ENCODE measurements around the gene RNF115.

Gene RNF115

GRCh38 chr1:145858238-145858900 is 34.5 kb upstream of the RNF115 start:
- H3K4me2 ChIP-seq, result peak overlapping the region; percentile 70 to 88 (median 83)
- TF ChIP-seq Cebpa-rat (IDR thresholded peaks at IDR 0.05), result no peak
- H3K4me3 ChIP-seq, result peak overlapping the region; percentile 67 to 88 (median 78)
- H3K9ac ChIP-seq, result peak overlapping the region; percentile 67 to 88 (median 81); a peak in 21 of 22 replicates
- no peaks in the 10 kb centered on the region for H3K27me3 ChIP-seq
- peaks cover 9 to 29% (median 26%) of the 10 kb centered on the region in 10 experiments for H3K4me1 ChIP-seq
- H3K27ac ChIP-seq, result peak overlapping the region; percentile 40 to 85 (median 79); a peak in 21 of 22 replicates
- H4K20me1 ChIP-seq, result peaks cover 0 to 6% (median 0%) of the 10 kb centered on the region in 11 experiments; a peak in 2 of 22 replicates
- H3K9me3 ChIP-seq (replicated peaks in 1 of 11), result no peaks in the 10 kb centered on the region
- peaks cover 33 to 40% (median 36%) of the 10 kb centered on the region in 11 experiments for H3K36me3 ChIP-seq

GRCh38 chr1:145857170-145857569 is 33.3 kb upstream of the RNF115 start:
- Histone ChIP-seq H3K27me3 (no peaks in the 10 kb centered on the region), H3K4me1 (peaks cover 9 to 29% (median 26%) of the 10 kb centered on the region in 10 experiments), H3K4me2 (peak overlapping the region in 10 of 11 experiments; percentile 68 to 87 (median 80); a peak in 16 of 22 replicates), H3K9ac (peak overlapping the region in 1 of 11 experiments; percentile 8; a peak in 1 of 22 replicates), H4K20me1 (peaks cover 0 to 6% (median 0%) of the 10 kb centered on the region in 11 experiments; a peak in 2 of 22 replicates), H3K27ac (no peak overlapping the region), H3K36me3 (peaks cover 42 to 51% (median 47%) of the 10 kb centered on the region in 11 experiments), H3K4me3 (no peak overlapping the region; a peak in 1 of 20 replicates), H3K9me3 (replicated peaks in 1 of 11) (no peaks in the 10 kb centered on the region)
- TF ChIP-seq Cebpa-rat (IDR thresholded peaks at IDR 0.05), result no peak

- Histone ChIP-seq H3K9ac (no peak overlapping the region), H3K4me3 (no peak overlapping the region), H3K4me2 (no peak overlapping the region), H3K36me3 (peaks cover 59 to 68% (median 63%) of the 10 kb centered on the region in 11 experiments), H3K27me3 (no peaks in the 10 kb centered on the region), H3K27ac (no peak overlapping the region), H3K9me3 (replicated peaks in 1 of 11) (no peaks in the 10 kb centered on the region), H4K20me1 (peaks cover 0 to 6% (median 0%) of the 10 kb centered on the region in 11 experiments; a peak in 2 of 22 replicates), H3K4me1 (peaks cover 9 to 23% (median 21%) of the 10 kb centered on the region in 10 experiments)
- no peak for TF ChIP-seq Cebpa-rat (IDR thresholded peaks at IDR 0.05)
These were observed 31.6 kb upstream of the RNF115 start for GRCh38 chr1:145855426-145855948.

- no peak overlapping the region for H3K4me2 ChIP-seq
- no peaks in the 10 kb centered on the region for H3K9me3 ChIP-seq (replicated peaks in 1 of 11)
- no peak for TF ChIP-seq Cebpa-rat (IDR thresholded peaks at IDR 0.05)
- H3K4me1 ChIP-seq, result peaks cover 13 to 21% (median 19%) of the 10 kb centered on the region in 10 experiments
- H4K20me1 ChIP-seq, result peaks cover 0 to 16% (median 4%) of the 10 kb centered on the region in 11 experiments; a peak in 8 of 22 replicates
- H3K9ac ChIP-seq, result no peak overlapping the region
- H3K27me3 ChIP-seq, result no peaks in the 10 kb centered on the region
- no peak overlapping the region for H3K27ac ChIP-seq
- H3K36me3 ChIP-seq, result peaks cover 62 to 75% (median 71%) of the 10 kb centered on the region in 11 experiments
- H3K4me3 ChIP-seq, result no peak overlapping the region
These were observed 25.7 kb upstream of the RNF115 start for GRCh38 chr1:145849356-145850160.

- no peaks in the 10 kb centered on the region for H3K9me3 ChIP-seq (replicated peaks in 1 of 11)
- no peak overlapping the region for H3K27ac ChIP-seq
- no peaks in the 10 kb centered on the region for H3K27me3 ChIP-seq
- peaks cover 19 to 36% (median 25%) of the 10 kb centered on the region in 10 experiments for H3K4me1 ChIP-seq
- H3K4me2 ChIP-seq, result no peak overlapping the region
- H3K9ac ChIP-seq, result no peak overlapping the region
- no peak for TF ChIP-seq Cebpa-rat (IDR thresholded peaks at IDR 0.05)
- peaks cover 56 to 70% (median 63%) of the 10 kb centered on the region in 11 experiments for H3K36me3 ChIP-seq
- no peak overlapping the region for H3K4me3 ChIP-seq
- H4K20me1 ChIP-seq, result peaks cover 0 to 21% (median 8%) of the 10 kb centered on the region in 11 experiments; a peak in 8 of 22 replicates
These were observed 23.9 kb upstream of the RNF115 start for GRCh38 chr1:145847827-145848226.

GRCh38 chr1:145846201-145846612 is 22.3 kb upstream of the RNF115 start:
- Histone ChIP-seq H4K20me1 (peaks cover 0 to 24% (median 8%) of the 10 kb centered on the region in 11 experiments; a peak in 9 of 22 replicates), H3K9me3 (replicated peaks in 1 of 11) (no peaks in the 10 kb centered on the region), H3K27ac (peak overlapping the region in 10 of 11 experiments; percentile 61 to 82 (median 72); a peak in 20 of 22 replicates), H3K4me2 (peak overlapping the region; percentile 87 to 100 (median 96)), H3K27me3 (no peaks in the 10 kb centered on the region), H3K9ac (peak overlapping the region; percentile 65 to 85 (median 80)), H3K36me3 (peaks cover 56 to 71% (median 64%) of the 10 kb centered on the region in 11 experiments), H3K4me3 (peak overlapping the region; percentile 59 to 75 (median 63)), H3K4me1 (peaks cover 19 to 36% (median 25%) of the 10 kb centered on the region in 10 experiments)
- no peak for TF ChIP-seq Cebpa-rat (IDR thresholded peaks at IDR 0.05)

- peak within 1 kb of the TSS; percentile 87 to 100 (median 96) for H3K4me2 ChIP-seq
- H3K27me3 ChIP-seq, result no peaks in the 10 kb centered on the region
- H3K36me3 ChIP-seq, result peaks cover 56 to 71% (median 64%) of the 10 kb centered on the region in 11 experiments
- H3K4me1 ChIP-seq, result peaks cover 19 to 36% (median 25%) of the 10 kb centered on the region in 10 experiments
- H3K9me3 ChIP-seq (replicated peaks in 1 of 11), result no peaks in the 10 kb centered on the region
- H3K4me3 ChIP-seq, result peak within 1 kb of the TSS; percentile 59 to 75 (median 63)
- H4K20me1 ChIP-seq, result peaks cover 0 to 25% (median 8%) of the 10 kb centered on the region in 11 experiments; a peak in 9 of 22 replicates
- peak within 1 kb of the TSS; percentile 65 to 85 (median 80) for H3K9ac ChIP-seq
- no peak for TF ChIP-seq Cebpa-rat (IDR thresholded peaks at IDR 0.05)
- H3K27ac ChIP-seq, result peak within 1 kb of the TSS; percentile 47 to 82 (median 72); a peak in 21 of 22 replicates
These were observed 21.7 kb upstream of the RNF115 start, which contains the start of gene NUDT17 for GRCh38 chr1:145845514-145846161. NUDT17 (plus strand) TSS chr1:145845630; CDS start chr1:145845641, 11 bp downstream.

- peaks cover 0 to 25% (median 8%) of the 10 kb centered on the region in 11 experiments; a peak in 9 of 22 replicates for H4K20me1 ChIP-seq
- TF ChIP-seq Cebpa-rat (IDR thresholded peaks at IDR 0.05), result no peak
- H3K27me3 ChIP-seq, result no peaks in the 10 kb centered on the region
- H3K4me3 ChIP-seq, result peak overlapping the region; percentile 59 to 75 (median 63)
- peaks cover 56 to 71% (median 64%) of the 10 kb centered on the region in 11 experiments for H3K36me3 ChIP-seq
- H3K4me2 ChIP-seq, result peak overlapping the region; percentile 87 to 100 (median 96)
- H3K4me1 ChIP-seq, result peaks cover 19 to 36% (median 25%) of the 10 kb centered on the region in 10 experiments
- peak overlapping the region; percentile 65 to 85 (median 80) for H3K9ac ChIP-seq
- no peaks in the 10 kb centered on the region for H3K9me3 ChIP-seq (replicated peaks in 1 of 11)
- H3K27ac ChIP-seq, result peak overlapping the region in 10 of 11 experiments; percentile 47 to 82 (median 70); a peak in 17 of 22 replicates
These were observed 21.2 kb upstream of the RNF115 start for GRCh38 chr1:145845144-145845513.

Data from BLaER1 treated with 17β-estradiol and CSF1 and Interleukin-3, amounts not matched to agents 10 nM and 100 nM (cell line).